Measurements from ENCODE around the gene CYB5D1.

GRCh38 chr17:7911116-7911515 lies 53.3 kb downstream of the CYB5D1 start:
- TF ChIP-seq CTCF (conservative IDR thresholded peaks at IDR 0.05; ENCODE audit: low read depth, low read length) = no peak
- no peak for TF ChIP-seq EZH2 (IDR thresholded peaks at IDR 0.05; ENCODE audit: borderline replicate concordance, low read depth, low read length, poor library complexity, severe bottlenecking)
